Retinal pigment epithelial cell (primary cell): Measurements from ENCODE around the gene SCARB1.

ENCODE experiments used
- DNase-seq: peaks from one replicate; pipeline ENCODE4 v3.0.0-alpha.2; 2010; ENCODE audit warnings: low read depth
- H3K4me3 ChIP-seq: 2 replicates; pipeline ENCODE4 v1.5.1; 2011; ENCODE audit warnings: mild to moderate bottlenecking, low read length, control low read depth, moderate library complexity
- TF ChIP-seq, protein P1 (sequence below): conservative IDR thresholded peaks from 2 replicates; pipeline ENCODE4 v1.5.1; 2011; ENCODE audit warnings: low read depth, low read length, control low read depth, inconsistent platforms

The SCARB1 gene

GRCh38 chr12:124762384-124762783, 101.3 kb downstream of the SCARB1 start:
- TF ChIP-seq, protein P1, sequence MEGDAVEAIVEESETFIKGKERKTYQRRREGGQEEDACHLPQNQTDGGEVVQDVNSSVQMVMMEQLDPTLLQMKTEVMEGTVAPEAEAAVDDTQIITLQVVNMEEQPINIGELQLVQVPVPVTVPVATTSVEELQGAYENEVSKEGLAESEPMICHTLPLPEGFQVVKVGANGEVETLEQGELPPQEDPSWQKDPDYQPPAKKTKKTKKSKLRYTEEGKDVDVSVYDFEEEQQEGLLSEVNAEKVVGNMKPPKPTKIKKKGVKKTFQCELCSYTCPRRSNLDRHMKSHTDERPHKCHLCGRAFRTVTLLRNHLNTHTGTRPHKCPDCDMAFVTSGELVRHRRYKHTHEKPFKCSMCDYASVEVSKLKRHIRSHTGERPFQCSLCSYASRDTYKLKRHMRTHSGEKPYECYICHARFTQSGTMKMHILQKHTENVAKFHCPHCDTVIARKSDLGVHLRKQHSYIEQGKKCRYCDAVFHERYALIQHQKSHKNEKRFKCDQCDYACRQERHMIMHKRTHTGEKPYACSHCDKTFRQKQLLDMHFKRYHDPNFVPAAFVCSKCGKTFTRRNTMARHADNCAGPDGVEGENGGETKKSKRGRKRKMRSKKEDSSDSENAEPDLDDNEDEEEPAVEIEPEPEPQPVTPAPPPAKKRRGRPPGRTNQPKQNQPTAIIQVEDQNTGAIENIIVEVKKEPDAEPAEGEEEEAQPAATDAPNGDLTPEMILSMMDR, result no peak
- H3K4me3 ChIP-seq, result no peak overlapping the region
- DNase-seq, result no peak

DNA sequence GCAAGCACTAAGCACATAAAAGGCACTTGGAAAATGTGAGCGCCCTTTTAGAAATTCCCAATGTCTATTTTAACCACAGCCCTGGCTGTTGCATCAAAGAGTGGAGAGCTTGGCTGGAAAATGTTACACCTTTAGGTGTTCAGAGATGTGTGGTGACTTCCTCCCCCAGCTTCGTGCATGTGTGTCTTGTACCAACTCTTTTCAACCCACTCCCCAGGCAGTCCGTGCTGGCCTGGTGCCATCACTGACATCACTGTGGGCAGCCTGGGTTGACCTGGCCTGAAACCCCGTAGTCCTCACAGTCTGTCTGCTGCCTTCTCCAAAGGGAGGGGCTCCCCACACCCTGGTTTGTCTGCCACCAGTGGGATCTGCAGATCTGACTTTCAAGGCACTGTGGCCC, 101.8 kb downstream of the SCARB1 start:
- DNase-seq, result no peak
- TF ChIP-seq, protein P1, result no peak
- no peak overlapping the region for H3K4me3 ChIP-seq

- no peak for DNase-seq
- H3K4me3 ChIP-seq, result no peak overlapping the region
- TF ChIP-seq, protein P1, result no peak
Measured at GRCh38 chr12:124761056-124761455, 102.6 kb downstream of the SCARB1 start.

- no peak overlapping the region for H3K4me3 ChIP-seq
- DNase-seq, result no peak
- TF ChIP-seq, protein P1, result no peak
Measured at GRCh38 chr12:124760560-124760959, 103.1 kb downstream of the SCARB1 start.

DNA sequence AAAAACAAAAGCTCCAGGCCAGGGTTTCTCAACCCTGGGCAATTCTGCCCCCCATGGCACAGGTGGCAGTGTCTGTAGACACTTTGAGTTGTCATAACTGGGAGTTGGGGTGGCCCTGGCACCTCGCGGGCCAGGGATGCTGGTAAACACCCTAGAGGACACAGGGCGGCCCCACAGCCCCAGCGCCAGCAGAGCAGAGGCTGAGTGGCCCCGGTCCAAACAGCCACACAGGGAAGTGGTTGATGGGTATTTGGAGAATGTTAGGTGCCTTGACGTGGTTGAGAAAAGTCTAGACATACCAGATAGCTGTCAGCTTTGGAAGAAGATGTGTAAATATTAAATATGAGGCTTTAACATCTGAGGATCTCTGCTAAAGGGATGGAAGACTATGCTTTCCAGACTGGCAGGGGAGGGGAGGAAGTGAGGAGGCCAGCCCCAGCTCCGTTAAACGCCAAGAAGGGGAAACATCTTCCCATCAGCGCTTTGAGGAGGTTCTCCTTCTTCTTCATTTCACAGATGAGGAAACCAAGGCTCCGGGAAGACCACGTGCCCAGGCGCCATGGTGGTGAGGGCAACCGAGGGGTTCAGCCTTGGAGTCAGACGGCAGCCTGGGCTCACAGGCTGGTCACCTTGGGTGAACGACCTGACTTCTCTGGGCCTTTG, 103.7 kb downstream of the SCARB1 start:
- TF ChIP-seq, protein P1, result no peak
- DNase-seq, result no peak
- H3K4me3 ChIP-seq, result no peak overlapping the region

DNA sequence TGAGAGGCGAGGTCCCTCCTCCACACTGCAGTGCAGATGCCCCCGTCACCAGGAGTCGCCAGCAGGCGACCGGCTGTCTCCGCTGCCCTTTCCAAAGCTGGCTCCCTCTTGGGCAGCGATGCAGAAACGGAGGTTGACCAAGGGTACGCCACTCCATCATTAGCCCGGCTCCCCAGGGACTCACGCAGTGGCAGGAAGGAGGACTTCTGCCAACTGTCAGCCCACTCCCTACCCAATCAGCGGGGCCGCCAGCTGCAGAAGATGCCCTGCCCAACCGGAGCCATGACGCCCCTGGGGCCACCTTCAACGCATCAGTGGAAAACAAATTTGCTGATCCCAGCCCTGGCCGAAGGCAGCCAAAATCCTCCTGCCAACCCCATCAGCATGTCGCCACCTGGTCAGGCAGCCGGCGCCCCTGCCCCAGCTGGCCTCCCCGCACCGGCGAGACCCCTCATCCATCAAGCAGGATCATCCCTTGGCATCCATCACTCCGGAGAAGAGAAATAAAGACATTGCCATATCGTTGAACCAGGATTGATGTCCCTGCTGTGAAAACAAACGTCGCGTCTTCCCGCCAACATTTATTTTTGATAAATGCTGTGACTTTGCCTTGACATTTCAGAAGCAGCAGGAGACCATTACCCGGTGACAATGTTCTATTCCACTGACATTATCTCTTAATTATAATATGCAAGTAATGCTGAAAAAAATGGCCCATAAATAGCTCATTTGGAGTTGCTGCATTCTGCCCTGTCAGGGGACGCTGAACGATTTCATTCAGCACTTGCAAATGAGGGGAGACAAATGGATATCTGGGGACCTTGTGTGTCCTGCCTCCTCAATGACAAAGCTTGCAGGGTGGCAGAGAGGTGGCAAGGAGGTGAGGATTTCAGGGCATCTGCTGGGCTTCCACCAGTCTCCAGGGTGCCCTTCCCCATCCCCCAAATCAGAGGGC, 105.1 kb downstream of the SCARB1 start:
- TF ChIP-seq, protein P1, result no peak
- H3K4me3 ChIP-seq, result no peak overlapping the region
- DNase-seq, result no peak

DNA sequence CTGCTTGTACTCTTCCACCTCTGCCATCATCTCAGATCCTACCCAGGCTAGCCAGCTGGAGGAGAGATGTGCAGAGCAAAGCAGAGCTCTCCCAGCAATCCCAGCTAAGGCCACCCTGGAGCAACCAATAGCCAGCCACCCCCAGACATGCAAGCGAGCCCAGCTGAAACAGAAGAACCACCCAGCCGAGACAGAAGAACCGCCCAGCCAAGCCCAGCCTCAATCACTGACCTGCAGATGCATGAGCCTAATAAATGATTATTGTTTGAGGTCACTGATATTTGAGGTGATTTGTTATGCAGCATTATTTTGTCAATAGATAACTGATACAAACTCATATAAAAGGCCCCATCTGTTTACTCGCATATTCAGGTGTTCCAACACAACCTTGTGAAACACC, 106.3 kb downstream of the SCARB1 start:
- no peak for DNase-seq
- no peak overlapping the region for H3K4me3 ChIP-seq
- TF ChIP-seq, protein P1, result no peak
